NCI-H1436 (cell line): ENCODE results near the gene ADGRD1.

Source experiments
- DNase-seq: peaks from one replicate; lab custom pipeline; 2025; lab: John Stamatoyannopoulos, UW

The ADGRD1 gene

GRCh38 chr12:131074221-131075083 is 120.7 kb downstream of the ADGRD1 start:
- no peak for DNase-seq

DNA sequence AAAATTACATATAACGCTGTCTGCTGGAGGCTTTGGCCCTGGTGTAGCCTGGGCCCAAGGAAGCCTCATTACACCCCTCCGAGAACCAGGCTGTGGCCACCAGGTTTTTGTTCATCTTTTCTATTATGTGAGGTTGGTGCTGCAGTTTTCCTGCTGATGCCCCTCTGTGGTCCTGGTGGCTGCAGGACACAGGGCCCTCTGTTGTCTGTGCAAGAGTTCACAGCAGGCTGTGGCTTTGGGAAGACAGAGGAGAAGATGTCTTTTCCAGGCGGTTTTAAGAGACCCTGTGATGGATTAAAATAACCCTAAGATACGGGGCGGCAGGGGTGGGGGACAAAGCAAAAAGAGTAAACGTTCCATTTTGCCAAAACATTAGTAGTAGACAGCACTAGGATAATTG is 121.5 kb downstream of the ADGRD1 start:
- DNase-seq: no peak

GRCh38 chr12:131075611-131076010 is 121.9 kb downstream of the ADGRD1 start:
- DNase-seq: no peak

GRCh38 chr12:131076296-131076695 is 122.6 kb downstream of the ADGRD1 start:
- DNase-seq: no peak

DNA sequence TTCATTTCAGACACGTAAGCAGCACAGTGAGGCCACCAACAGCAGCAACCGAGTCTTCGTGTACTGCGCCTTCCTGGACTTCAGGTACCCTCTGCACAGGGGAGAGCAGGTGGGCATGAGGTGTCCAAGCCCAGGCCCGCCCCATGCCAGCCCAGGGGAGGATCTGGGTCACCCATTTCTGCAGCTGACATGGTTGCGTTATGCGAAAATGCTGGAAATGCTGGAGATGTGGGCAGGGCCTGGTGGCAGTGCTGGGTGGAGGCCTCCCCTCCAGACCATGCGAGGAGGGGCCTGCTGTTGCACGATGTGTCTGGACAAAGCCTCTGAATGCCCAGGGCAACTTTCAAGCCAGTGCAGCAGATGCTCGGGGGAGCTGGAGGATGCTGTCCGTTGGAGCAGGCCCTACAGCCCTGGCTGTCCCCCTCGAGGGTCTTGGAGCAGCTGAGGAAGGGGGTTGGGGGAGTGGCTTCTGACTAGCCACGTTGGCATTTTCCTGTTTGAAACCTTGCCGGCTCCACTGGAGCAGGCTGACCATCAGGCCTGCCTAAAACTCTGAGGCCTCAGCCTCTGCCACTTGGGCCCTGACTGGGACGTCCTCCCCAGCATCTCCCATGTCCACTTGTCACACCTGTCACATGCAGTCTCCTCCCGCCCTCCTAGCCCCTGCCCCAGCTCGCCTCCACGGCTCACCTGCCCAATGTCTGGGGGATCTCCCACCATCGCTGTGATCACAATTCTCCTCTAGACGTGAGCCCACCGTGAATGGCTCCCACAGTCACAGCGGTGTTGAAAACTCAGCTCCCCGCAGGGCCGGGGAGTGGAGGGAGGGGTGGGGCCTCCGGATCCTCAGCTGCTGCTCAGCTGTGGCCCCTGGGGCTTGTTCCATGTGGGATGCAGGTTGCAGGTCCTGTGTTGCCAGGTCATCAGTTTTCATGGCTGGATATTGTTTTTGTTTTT is 123.4 kb downstream of the ADGRD1 start:
- no peak for DNase-seq

DNA sequence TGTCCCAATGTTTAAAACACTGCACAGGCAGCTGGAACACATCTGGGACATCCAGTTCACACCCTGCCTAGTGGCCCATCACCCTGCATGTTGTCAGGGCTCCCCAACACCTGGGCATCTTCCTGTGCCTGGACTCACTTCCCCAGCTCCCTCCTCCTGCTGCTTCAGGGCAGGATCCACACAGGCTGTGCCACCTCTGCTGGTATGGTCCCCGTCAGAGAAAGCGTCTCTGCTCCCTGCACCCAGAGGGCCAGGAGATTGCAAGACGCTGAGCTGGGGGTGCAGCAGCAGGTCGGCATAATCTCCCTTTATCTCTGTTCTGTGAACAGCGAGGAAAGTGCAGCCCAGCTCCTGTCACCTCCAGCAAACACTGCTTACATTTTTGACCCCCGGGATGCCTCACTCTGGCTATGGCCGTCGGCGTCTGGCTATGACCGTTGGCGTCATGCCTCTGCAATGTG is 124.3 kb downstream of the ADGRD1 start:
- no peak for DNase-seq

GRCh38 chr12:131082290-131083194 is 128.8 kb downstream of the ADGRD1 start:
- no peak for DNase-seq

GRCh38 chr12:131084341-131085011 is 130.8 kb downstream of the ADGRD1 start:
- no peak for DNase-seq

DNA sequence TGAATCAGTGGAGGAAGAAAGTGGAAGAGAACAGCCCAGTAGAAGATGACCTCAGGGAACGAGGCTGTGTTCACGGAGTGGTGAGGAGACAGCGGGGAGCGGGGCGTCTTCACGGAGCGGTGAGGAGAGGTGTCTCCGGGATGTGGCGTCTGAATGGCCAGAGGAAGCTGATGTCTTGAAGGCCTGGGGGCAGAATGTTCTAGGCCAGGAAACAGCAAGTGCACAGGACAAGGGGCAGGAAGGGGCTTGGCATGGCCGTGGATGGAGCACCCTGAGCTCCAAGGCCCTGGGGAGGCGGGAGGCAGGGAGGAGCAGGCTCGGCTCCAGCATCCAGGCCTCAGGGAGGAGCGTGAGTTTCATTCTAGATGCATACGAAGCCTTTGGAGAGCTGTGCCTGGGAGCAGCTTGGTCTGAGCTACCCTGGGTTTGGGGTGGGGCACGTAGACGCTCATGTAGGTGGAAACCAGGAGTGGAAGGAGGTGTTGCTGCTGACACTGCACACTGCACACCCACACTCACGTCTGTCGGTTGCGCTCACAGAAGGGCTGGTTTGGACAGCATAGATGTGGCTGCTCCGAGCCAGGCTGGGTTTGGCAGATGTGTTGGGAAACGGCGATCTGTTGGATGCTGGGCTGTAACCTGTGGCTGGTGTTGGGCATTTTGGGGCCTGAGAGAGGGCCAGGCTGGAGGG is 131.6 kb downstream of the ADGRD1 start:
- no peak for DNase-seq

DNA sequence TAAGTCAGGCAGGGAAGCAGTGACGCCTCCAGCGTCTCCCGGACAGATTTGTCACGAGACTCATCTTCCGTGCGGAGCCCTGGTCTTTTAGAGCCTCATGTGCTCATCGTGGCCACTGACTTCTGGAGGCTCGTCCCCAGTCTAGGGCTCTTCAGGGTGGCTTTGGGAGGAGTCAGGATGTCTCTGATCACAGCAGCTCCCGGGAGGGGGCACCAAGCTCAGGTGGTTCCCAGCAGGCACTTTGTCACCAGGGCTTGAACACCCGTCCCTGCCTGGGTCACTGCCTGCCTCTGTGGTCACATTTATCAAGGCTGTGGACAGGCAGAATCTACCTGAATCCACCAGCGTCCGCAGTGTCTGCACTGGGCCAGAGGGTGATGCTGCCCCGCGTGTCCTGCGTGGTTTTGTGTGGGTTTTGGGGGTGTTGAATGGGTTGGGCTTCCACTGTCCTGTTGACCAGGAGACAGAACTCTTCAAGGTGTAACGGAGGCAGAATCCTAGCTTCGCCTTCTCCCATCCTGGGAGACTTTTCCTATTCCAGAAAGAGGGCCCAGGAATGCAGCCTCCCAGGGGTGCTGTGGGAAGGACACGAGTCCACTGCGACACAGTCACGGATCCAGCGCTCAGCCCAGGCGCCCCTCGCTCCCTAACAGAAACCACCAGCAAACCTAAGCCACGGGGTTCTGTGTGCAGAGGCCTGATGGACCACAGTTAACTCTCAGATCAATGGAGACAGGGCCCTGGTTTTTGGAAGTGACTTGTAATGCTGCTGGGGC is 132.3 kb downstream of the ADGRD1 start:
- DNase-seq: no peak

DNA sequence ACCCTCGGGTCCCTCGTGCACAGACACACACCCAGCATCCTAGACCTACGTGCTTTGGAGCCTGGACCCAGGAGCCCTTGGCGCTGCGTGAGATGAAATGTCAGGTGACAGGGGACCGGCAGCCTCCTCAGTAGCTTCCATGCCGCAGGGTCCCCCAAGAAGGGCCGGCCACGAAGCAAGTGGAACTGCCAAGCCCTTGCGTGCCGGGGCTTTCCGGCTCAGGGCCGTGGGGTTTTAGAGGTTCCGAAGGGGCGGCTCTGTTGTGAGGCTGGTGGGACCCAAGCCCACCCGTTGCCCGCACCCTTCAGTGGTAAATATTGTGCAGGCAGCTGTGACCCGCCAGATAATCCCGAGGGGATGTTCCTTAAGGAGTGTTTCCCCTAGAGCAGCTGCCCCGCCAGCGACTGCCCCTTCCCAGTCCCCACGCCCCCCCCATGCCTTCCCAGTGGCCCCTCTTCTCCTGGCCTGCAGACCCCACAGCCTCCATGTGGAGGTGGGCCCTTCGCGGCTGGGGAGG is 133.7 kb downstream of the ADGRD1 start:
- no peak for DNase-seq

- no peak for DNase-seq
Observed at GRCh38 chr12:131087991-131088700, 134.4 kb downstream of the ADGRD1 start.

- no peak for DNase-seq
Observed at GRCh38 chr12:131088701-131089530, 135.2 kb downstream of the ADGRD1 start.

- no peak for DNase-seq
Observed at GRCh38 chr12:131089531-131090273, 136.0 kb downstream of the ADGRD1 start.

GRCh38 chr12:131090274-131091210 is 136.8 kb downstream of the ADGRD1 start:
- DNase-seq: no peak

- no peak for DNase-seq
Observed at GRCh38 chr12:131091413-131091975, 137.8 kb downstream of the ADGRD1 start.
